C4-2B (cell line): ENCODE results near the gene IQSEC1.

Source experiments
- H3K27ac ChIP-seq: fragments of 450-650 bp; 2 replicates; pipeline ENCODE4 v1.5.1; 2017
- CTCF ChIP-seq: fragments of 450-650 bp; conservative IDR thresholded peaks from 2 replicates; pipeline ENCODE4 v1.5.1; 2017; ENCODE audit warnings: mild to moderate bottlenecking
- ZFX ChIP-seq: fragments of 450-650 bp; IDR thresholded peaks from 2 replicates; pipeline ENCODE4 v1.6.1; 2017

IQSEC1 gene

GRCh38 chr3:13008155-13008995 is 64.9 kb downstream of the IQSEC1 start:
- H3K27ac ChIP-seq, result no peak overlapping the region
- TF ChIP-seq CTCF, result no peak
- TF ChIP-seq ZFX, result no peak

GRCh38 chr3:13007251-13007941 is 65.8 kb downstream of the IQSEC1 start:
- TF ChIP-seq CTCF (no peak), ZFX (no peak)
- no peak overlapping the region for H3K27ac ChIP-seq

- no peak for TF ChIP-seq ZFX
- no peak for TF ChIP-seq CTCF
- no peak overlapping the region for H3K27ac ChIP-seq
Measured at GRCh38 chr3:13006216-13006990, 66.8 kb downstream of the IQSEC1 start.

GRCh38 chr3:13005301-13005700 is 67.9 kb downstream of the IQSEC1 start:
- TF ChIP-seq CTCF (no peak), ZFX (no peak)
- no peak overlapping the region for H3K27ac ChIP-seq

GRCh38 chr3:13004376-13004775 is 68.9 kb downstream of the IQSEC1 start:
- no peak overlapping the region for H3K27ac ChIP-seq
- TF ChIP-seq CTCF, result no peak
- TF ChIP-seq ZFX, result no peak

- no peak overlapping the region for H3K27ac ChIP-seq
- TF ChIP-seq ZFX (no peak), CTCF (no peak)
Measured at GRCh38 chr3:13003608-13004007, 69.6 kb downstream of the IQSEC1 start.
